ENCODE data around the gene BAIAP2. TPM values are rescaled to one million over a fixed set of nuclear protein-coding genes. Genes with fewer than 3 reads are reported as not detected.

Gene BAIAP2
- polyA plus RNA-seq, 3 donors: 42.8 to 49.4 (median 43.0) TPM

GRCh38 chr17:81123052-81124048 lies 88.4 kb downstream of the BAIAP2 start:
- DNase-seq: no peak

DNA sequence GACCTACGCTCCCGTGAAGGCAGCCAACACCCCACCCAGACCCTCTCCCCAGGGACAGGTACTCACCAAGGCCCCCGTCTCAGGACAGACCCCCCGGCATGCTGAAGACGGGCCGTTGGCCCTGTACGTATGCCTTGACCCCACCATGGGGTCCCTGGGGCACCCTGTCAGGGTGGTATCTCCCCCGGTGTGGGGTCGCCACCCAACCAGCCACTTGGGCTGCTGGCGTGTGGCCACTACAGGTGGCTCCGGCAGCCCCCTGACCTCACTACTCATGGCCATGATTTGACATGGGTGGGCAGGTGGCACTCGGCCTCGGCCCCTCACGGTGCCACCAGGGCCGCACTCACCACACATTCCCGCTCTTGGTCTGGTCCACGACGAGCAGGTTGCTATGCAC lies 89.4 kb downstream of the BAIAP2 start:
- no peak for DNase-seq

GRCh38 chr17:81125573-81126081 lies 90.7 kb downstream of the BAIAP2 start:
- DNase-seq: no peak

DNA sequence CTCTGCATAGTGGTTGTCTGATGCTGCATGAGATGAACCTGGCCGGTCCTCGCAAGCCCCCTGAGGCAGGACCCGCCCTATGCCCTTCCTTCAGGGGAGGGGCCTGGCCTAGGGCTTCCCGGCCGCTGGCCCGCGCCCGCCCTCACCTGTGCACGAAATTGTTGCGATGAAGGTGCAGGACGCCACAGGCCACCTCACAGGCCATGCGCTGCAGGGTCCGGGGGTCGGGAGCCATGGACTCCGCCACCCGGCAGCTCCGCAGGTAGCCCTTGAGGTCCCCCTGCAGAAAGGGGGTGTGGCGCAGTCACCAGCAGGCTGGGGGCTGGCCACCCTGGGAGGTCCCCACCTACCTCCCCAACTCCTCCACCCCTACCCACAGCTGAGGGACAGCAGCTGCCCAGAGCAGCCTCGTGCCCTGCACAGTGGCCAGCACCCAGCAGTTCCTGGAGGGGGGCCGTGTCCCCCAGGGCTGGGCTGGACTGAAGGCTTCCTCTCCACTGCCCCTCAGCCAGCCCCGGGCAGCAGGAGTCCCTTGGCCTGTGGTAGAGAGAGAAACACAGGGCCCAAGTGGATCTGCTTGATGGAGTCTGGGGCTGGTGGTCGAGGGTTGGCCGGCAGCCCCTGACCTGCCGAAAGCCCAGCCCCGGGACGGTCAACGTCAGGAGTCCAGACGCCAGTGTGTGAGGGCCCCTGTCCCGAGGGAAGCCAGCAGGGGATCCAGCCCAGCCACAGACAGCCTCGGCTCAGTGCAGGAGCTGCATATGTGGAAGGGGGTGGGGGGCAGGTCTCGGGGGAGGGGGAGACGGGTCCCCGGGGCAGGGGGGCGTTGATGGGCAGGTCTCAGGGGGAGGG lies 91.6 kb downstream of the BAIAP2 start:
- no peak for DNase-seq

DNA sequence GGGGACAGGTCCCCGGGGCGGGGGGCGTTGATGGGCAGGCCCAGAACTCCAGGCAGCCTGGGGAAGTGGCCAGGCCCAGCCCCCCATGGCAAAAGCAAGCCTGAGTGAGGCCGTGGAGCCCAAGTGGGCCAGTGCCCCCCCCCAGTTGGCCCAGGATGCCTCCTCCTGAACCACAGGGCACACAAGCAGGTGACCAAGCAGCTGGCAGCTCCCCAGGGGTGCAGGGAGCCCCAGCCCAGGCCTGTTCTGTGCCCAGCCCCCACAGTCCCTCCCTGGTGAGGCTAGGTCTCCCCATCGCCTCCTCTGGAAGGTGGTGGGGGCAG lies 92.1 kb downstream of the BAIAP2 start:
- no peak for DNase-seq

DNA sequence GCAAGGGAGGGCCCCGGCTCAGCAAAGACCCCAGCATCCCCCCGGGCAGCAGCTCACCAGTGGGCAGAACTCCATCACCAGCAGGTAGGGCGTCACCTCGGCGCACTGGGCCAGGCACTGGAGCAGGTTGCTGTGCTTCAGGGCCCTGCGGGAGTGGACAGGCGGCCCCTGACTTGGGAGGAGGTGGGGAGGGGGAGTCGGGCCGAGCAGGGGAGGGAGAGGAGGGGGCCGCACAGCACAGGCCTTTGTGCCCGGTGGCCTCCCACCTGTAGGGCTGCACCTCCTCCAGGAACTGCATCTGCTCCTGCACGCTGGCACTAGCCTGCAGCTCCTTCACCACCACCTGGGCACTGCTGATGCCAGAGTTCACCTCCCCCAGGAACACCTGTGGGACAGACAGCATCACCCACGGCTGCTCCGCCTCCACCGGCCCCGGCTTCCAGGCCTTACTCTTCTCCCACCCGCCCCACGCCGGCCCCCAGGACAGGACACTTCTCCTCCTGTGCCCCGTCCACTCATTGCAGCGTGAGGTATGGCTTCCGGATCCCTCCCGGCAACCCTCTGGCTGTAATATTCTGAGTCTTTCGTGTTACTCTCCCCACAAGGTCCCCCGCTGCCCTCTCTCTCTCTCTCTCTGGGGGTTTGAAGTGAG lies 92.7 kb downstream of the BAIAP2 start:
- DNase-seq: no peak

DNA sequence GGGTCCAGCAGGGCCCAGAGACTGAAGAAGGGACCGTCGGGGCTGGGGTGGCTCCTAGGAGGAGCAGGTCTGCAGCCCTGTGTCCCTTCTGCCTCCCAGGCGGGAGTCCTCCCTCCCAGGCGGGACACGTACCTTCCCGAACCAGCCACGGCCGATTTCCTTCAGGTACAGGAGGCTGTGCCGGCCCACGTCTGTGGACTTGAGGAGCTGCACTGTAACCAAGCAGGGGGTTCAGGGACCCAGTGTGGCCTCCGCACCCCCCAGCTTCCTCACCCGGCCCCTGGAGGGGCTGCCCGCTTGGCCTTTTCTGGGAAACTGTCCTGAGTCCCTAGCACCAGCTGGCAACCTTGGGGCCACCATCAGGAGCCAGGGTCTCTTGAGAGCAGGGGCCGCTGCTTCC lies 93.4 kb downstream of the BAIAP2 start:
- DNase-seq: no peak

GRCh38 chr17:81128774-81129173 lies 93.8 kb downstream of the BAIAP2 start:
- no peak for DNase-seq

DNA sequence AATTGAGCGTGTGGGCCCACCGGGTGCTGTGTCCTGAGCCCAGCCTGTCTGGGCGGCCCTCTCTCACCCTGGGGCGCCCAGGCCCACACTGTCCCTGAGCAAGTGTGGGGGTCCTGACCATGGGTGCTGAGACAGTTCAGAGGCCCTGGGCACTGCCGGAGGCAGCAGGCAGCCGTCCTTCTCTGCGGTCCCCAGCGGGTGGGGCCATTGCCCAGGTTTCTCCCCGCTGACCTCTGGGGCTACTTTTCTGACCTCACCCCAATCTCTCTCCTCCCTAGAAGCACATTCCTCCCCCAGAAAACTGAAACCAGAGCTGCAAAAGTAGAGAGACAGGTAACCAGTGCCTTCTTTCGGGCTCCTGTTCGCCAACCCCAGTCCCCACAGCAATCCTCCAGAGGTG lies 94.3 kb downstream of the BAIAP2 start:
- no peak for DNase-seq

GRCh38 chr17:81129711-81130367 lies 94.9 kb downstream of the BAIAP2 start:
- no peak for DNase-seq

DNA sequence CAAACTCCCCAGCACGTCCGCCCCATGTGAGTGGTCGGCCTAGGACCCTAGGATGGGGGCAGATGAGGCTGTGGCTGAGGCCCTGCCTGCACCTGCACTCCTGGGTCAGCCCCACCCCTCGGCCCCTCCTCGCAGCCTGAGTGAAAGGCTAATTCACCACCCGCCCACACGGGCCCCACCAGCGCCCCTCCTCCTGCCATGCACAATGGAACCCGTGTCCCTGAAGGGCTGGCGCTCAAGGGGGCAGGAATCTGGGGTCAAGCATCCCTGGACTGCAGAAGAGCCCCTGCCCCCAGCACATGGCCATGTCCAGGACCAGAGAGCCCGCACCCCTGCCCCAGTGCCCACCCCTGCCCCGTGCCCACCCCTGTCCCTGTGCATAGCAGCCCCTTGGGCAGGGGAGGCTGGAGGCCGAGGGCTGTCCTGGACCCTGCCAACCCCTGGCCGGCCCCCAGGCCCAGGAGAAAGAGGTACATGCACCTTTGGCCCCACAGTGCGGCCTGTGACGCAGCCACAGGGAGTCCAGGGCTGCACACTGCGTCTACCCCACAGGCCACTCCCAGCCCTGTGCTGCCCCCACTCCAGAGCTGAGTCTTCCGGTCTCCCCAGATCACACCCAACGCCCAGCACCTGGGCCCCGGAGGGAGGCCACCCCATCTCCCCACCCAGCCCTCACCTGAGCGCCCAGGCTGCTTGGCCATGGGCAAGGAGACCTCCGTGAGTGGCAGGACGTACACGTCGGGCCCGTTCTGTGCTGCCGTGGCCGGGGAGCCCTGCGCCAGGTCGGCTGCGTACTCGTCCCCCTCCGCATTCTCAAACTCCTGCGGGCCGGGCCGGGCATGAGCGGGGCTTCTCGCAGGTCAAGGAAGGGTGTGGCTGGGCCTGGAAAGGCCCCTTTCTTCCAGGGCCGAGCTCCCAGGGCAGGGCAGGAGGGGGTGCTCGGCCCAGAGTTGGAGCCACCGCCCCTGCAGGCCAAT lies 95.7 kb downstream of the BAIAP2 start:
- DNase-seq: no peak

DNA sequence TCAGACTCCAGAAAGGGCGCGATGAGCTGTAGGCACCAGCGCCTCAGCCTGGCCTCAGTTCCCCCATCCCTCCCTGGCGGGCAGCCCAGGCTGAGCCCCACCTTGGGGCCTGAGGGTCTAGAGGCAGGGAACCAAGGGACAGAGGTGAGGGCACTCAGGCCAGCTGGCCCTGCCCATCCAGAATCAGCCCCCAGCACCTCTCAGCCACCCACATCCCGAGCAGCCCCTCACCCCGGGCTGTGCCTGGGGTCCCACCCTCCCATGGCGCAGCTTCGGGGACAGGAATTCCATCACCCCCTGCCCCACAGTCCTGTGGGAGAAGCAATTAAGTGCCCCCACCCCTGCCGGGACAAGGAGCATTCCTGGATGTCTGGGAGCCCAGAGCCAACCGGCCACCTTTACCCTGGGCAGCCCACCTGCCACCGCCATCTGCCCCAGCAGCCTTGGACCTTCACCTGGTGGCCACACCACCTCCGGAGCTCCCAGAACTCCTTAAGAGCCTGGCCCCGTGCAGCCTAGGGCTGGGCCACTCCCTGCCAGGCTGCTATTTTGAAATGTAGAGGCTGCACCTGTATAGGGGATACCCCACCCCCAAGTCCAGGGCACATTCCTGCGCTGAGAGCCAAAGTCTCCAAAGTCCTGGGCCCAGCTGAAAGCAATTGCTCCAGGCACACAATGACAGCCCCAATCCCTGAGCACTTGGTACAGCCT lies 96.7 kb downstream of the BAIAP2 start:
- DNase-seq: no peak

- no peak for DNase-seq
Observed at GRCh38 chr17:81132197-81132540, 97.2 kb downstream of the BAIAP2 start.

DNA sequence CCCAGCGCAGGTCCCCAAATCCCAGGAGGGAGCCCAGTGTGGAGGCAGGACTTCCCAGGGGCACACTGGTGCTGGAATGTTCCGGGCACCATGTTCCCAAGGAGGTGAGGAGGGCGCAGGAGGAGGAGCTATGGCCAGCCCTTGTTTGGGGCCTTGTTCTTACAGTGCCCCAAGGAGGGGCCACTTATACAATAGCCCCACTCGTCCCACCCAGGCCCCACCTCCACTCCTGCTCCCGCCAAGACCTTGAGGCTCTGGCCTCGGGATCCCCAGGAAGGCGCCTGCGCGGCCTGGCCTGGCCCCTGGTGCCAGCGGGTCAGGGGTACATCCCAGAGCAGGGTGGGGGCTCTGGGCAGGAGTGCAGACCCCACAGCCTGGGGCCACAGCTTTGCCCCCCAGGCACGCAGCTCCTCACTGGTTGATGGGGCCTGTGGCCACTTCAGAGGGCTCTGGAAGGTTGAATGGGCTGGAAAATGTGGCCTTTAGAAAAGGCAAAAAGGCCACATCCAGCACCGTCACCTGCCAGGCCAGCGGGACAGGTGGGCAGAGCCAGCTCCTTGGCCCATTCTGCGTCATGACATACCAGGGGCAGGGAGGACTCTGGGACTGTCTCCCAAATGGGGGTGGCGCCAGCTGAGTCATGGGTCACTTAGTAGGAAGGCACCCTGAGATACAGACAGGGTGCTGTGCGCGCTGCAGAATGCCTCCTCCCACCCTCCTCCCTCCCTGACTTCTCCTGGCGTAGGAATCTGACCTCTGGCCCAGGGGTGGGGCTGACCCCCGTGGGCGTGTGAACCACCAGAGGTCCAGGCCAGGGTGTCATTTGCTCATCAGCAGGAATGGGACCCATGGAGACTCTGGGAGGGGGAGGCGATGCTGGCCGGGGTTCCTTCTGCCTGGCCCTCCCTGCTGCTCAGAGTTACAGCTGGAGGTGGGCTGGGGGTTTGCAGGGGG lies 98.1 kb downstream of the BAIAP2 start:
- no peak for DNase-seq

DNA sequence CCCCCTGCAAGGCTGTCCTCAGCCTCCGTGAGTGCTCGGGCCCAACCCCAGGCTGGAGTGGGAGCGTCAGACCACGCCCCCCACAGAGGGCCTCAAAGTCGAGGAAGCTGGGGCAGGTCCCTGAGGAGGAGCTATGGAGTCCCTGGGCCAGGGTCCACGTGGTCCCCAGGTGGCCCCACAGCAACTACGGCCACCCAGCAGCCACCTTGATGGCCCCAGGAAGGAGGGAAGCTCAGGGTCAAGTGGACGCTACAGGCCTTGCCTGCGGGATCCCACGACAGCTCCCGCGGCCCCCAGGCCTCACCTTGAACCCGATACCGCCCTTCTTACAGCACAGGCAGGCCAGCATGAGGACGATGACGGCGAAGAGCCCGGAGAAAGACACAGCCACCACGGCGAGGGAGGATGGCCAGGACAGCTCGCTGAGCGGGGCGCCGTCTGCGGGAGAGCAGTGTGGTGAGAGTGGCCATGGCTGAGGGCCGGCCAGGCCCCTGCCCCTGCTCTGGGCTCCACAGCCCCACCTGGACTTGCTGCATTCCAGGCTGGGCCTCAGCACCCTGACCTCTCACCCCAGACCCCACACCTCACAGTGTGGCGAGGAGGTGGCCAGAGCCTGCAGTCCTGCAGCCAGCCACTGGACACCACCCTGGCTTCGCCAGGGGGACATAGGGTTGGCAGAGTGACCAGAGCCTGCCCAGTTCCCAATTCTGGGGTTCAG lies 99.3 kb downstream of the BAIAP2 start:
- no peak for DNase-seq

- no peak for DNase-seq
Observed at GRCh38 chr17:81135505-81136278, 100.7 kb downstream of the BAIAP2 start.

GRCh38 chr17:81136366-81136765 lies 101.4 kb downstream of the BAIAP2 start:
- no peak for DNase-seq

All from renal pelvis (tissue), 4 donors.